Cardiac fibroblast (primary cell): Measurements from ENCODE around the gene FSTL4.

Experiments used
- DNase-seq, 2 donors: peaks; one replicate each; pipeline versions ENCODE4 v3.0.0 to v3.0.0-alpha.2; 2010; ENCODE audit warnings: low read depth in 2 of 2
- H3K4me3 ChIP-seq, 2 donors: replicated peaks in 1 of 2; 1 replicate in 1 of 2; 2 replicates in 1 of 2; pipeline ENCODE4 v1.5.1; 2011; ENCODE audit warnings: low read depth in 2 of 2, low read length in 2 of 2, mild to moderate bottlenecking in 2 of 2, moderate library complexity in 1 of 2
- TF ChIP-seq, protein P1 (sequence below): IDR thresholded peaks from one replicate; pipeline ENCODE4 v1.5.1; 2011; ENCODE audit warnings: low read depth, mild to moderate bottlenecking, low read length, inconsistent platforms

Gene FSTL4

DNA sequence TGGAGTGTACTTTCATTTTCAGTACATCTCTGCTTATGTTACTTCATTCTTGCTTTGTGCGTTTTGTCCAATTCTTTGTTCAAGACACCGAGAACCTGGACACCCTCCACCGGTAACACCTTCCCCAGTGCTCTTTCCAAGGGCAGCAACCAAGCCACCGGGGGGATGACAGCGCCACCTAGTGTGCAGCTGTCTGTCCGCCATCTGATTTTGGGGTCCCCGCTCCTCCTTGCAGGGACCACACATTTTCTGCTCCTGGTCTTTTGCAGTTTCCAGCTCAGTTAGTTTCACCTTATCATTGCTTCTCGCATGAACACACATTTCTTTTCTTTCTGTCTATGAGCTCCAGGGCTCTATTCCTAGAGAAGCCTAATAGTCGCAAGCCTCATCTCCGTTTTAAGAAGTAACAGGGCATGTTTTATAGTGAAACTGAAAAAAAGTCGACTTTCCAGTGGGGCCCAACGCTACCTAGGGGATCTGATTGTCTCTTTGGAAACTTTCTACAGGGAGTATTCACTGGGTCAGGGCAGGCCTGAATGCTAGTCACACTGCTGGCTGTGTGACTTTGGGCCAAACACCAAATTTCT, 152.1 kb downstream of the FSTL4 start:
- TF ChIP-seq, protein P1, sequence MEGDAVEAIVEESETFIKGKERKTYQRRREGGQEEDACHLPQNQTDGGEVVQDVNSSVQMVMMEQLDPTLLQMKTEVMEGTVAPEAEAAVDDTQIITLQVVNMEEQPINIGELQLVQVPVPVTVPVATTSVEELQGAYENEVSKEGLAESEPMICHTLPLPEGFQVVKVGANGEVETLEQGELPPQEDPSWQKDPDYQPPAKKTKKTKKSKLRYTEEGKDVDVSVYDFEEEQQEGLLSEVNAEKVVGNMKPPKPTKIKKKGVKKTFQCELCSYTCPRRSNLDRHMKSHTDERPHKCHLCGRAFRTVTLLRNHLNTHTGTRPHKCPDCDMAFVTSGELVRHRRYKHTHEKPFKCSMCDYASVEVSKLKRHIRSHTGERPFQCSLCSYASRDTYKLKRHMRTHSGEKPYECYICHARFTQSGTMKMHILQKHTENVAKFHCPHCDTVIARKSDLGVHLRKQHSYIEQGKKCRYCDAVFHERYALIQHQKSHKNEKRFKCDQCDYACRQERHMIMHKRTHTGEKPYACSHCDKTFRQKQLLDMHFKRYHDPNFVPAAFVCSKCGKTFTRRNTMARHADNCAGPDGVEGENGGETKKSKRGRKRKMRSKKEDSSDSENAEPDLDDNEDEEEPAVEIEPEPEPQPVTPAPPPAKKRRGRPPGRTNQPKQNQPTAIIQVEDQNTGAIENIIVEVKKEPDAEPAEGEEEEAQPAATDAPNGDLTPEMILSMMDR, result peak; percentile 45
- DNase-seq, result peak; percentile 9 to 10
- H3K4me3 ChIP-seq, result no peak overlapping the region

DNA sequence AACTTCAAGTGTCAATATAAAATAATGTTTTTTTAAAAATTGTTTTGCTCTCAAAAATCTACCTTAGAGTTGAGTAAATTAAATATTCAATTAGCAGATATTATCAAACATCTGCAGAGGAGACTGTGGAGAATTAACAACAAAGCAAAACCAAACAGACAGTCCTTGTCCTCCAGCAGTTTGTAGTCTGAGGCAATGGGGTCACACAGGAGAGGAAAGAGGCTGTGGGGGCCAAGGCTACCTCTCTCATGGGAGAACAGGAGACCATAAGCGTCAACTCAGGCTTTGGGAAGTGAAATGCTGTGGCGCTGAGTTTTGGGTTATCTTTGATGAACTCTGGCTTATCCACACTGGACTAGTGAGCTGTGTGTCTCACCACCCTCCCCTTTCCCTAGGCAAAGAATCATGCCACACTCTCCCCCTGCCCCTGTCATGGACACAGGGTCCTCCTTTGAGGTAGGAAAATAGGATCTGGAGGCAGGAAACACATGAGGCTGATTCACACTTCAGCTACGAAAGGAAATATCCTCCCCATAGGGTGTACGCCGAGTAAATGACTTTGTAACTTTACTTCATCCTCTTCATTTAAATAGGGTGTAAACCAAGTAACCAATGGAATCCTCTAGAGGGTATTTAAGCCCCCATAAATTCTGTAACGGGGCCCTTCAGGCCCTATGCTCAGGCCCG, 152.7 kb downstream of the FSTL4 start:
- TF ChIP-seq, protein P1, result no peak
- DNase-seq, result no peak
- H3K4me3 ChIP-seq, result no peak overlapping the region

DNA sequence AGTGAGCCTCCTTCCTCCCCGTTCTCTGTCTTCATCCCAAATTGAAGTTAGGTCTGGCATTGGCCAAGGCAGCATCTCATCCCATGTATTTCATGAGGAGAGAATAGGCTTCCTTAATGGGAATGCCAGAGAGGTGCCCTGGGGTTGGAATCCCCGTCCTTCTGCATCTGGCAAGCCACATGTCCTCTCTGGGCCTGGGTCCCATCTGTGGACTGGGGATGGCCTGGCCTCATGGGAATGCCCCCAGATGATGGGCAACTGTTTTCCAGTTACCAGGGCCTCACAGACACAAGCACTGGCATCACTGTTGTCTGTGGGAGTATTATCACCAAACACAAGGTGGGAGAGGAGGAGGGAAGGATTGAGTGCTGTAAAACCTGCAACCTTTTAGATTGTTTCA, 153.9 kb downstream of the FSTL4 start:
- H3K4me3 ChIP-seq, result no peak overlapping the region
- no peak for DNase-seq
- TF ChIP-seq, protein P1, result no peak

DNA sequence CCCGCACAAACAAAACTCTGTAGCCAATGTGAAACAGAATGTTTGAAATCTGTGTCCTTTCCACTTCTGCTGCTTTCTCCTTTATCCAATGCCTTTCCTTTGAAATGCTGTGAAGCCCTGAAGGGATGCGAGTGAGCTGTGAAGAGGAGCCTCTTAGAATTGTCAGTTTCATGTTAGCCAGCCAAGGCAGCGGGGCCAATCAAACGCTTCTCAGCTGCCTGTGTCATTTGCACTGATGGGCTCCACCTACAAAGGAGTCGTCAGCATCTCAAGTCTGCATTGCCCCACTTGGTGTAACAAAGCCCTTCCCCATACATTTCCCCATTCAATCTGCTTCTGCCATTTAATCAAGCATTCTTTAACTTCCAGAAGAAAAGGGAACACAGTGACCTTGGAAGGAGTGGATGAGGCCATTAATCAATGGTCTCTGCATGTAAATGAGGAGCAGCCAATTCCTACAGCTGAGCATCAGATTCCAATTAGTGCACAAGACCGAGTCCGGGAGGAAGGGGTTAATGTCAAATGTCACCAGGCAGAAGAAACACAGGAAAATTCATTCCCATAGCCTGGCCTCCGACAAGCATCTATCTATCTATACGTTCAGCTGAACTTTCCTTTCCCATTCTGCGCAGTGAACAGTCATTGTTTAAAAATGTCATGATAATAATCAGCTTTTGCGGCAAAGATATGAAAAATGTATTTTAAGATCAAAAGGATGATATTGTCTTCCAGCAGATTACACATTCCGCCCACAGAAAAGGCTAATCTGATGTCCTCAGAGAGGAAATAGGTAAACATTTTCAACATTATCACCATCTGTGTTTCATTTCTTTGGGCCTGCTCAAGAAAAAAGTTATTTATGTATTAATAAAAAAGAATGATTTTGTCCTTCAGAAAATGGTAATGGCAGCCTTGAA, 154.6 kb downstream of the FSTL4 start:
- no peak for DNase-seq
- TF ChIP-seq, protein P1, result no peak
- H3K4me3 ChIP-seq, result no peak overlapping the region

DNA sequence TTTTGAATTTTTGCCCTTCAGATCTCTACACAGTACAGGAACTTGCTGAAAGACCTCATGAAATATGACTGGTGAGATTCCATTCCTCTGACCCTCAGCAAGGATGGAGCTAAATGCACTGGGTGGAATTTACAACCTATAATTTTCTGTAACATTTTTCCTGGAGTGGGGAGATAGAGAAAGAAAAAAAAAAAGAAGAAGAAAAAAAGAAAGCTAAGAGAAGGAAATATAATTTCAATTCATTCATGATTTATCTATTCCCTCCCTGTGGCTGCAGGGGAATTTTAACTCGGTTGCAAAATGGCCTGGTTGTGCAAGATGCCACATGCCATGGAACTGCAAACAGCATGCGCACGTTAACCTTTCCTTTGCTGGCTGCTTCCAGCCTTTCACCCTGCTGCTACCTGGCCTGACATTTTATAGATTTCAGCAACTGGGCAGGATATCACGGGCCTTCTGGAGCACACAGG, 155.4 kb downstream of the FSTL4 start:
- TF ChIP-seq, protein P1, result no peak
- peak in 1 of 2 donors; percentile 21 for DNase-seq
- no peak overlapping the region for H3K4me3 ChIP-seq

DNA sequence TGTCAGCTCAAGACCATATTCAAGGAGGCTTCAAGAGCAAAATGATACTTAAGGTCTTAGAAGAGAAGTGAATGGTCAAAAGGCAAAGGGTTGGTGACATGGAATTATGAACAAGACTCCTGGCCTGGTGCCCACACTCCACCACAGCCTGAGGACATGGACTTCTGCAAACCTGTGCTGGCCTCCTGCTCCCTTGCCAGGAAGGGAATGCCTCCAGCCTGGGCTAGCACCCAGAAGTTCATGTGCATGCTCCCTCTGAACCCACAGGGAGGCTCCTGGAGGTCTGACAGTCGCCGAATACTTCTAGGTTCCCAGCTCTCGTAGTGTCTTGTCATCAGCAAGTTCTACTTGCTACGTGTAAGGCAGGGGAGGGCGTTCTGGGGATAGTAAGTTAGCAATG, 156.7 kb downstream of the FSTL4 start:
- peak in 1 of 2 donors; percentile 4 for DNase-seq
- H3K4me3 ChIP-seq, result no peak overlapping the region
- TF ChIP-seq, protein P1, result no peak
